ENCODE data around the gene CYP11A1.

Gene CYP11A1

DNA sequence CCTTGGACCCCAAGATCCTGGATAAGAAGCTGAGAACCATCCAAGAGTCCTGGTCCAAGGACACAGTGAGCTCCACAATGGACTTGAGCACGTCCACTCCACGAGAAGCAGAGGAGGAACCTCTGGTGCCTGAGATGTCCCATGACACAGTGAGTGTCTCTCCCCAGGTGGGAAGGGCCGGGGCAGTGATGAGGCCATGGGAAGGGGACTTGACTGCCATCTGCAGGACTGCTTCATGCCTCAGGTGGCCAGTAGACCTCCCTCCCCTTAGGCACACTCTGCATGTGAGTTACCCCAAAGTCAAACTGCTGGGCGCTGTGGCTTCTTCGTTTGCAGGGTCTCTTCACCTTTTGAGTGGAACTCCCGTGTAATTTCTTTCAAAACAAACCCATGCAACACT, 71.6 kb downstream of the CYP11A1 start:
- DNase-seq = no peak

DNA sequence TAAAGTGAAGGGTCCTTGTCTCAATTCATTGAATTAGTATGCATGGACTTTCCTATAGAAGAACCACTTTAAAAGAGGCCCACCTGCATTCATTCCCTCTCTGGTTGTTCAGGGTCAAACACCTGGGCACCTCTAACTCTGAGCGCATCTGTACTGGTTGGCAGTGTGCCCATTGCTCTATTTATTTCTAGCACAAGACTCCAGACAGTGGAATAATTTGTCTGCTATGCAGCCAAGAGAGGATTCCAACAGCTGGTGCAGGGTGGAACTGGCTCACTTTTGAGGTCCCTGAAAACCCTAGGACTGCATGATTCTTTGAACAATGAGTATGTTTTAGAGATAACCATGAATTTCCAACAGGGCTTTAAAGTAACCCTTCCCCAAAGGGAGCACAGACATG, 73.4 kb downstream of the CYP11A1 start:
- no peak for DNase-seq

DNA sequence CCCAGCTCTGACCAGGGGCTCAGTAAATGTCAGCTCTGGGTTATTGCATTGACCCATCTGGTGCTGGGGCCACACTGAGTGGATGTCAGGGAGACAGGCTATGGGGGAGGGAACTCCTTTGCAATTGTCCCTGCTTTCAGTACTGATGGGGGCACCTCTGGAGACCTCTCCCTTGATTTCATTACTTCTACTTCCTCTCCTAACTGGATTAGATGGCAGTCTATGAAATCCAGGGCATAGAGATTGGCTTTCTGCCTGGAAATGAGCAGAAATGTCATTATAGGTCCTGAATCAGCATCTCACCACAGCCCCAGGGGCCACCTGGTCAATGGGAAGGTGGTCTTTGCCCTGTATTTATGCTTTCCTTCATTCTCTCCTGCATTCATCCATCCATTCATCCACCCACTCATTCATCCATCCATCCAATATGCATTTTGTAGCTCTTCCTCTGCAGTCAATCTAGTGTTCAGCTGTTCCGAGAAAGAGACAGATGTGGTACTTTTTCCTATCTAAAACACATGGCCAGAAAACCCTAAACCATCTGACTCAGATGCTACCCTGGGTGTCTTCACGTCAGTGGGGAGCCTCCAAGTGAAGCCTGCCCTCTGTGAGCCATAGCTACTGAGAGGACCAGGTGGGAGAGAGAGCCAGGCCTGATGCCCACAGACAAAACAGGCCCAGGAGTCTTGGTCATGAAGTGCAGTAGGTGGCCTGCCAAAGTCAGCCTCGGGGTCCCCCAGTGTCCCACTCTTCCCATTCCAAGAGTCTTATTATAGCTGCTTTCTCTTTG, 74.2 kb downstream of the CYP11A1 start:
- DNase-seq = no peak

DNA sequence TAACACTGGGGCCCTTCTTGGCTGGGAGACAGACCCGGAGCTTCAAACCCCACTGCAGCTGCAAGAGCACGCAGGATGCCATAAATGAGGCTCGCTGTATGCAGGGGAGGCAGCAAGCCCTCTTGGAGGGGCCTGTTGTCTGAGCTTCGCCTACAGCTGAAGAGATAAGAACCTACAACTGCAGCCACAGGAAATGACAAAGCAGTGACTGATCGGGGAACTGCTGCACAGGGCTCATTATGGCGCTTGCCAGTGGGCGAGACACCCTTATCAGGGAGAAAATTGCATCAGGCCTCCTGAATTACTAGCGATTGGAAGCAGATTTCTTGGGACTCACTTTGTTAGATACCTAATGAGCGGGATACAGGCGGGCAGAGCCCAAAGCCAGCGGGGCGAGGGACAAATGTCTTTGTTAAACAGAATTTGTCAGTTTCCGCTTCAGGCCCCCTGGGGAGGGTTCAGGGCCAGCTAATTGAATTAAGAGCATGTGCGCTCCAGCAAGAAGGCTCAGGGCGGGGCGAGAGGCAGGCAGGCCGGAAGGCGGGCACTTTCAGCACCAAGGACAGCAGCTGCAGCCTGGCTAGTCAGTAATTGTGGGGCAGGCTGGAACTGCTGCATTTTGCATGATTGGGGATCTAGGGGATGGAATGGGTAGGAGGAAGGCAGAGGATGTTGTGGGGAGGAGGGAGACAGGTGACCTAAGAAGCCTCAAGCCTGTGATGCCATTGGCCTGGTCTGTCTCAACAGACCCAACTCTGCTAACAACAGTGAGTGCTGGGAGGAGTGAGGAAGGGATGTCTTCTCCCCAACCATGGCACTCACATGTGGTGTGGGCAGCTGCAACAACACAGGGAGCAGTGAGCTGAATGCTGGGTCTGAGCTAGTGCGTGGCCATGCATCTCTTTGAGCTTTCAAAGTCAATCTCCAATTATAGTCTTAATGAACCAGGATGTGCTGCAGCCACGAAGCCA, 76.1 kb downstream of the CYP11A1 start:
- DNase-seq = peak; percentile 38

DNA sequence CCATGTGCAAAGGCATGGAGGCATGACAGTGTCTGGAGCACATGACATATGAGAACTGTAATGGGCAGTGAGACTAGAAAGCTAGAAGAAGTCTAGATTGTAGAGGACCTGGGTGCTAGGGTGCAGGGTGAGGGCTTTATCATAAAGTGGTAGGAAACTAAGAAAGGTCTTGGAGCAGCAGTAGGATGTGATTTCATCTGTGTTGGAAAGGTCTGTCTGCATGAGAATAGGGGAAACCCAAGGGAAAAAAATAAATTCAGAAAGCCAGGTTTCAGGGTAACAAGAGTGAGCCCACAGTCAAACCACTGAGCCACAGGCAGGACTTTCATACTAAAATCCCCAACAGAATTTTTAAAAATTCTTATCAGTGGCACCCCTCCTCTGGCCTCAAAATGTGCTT, 76.8 kb downstream of the CYP11A1 start:
- DNase-seq = no peak

DNA sequence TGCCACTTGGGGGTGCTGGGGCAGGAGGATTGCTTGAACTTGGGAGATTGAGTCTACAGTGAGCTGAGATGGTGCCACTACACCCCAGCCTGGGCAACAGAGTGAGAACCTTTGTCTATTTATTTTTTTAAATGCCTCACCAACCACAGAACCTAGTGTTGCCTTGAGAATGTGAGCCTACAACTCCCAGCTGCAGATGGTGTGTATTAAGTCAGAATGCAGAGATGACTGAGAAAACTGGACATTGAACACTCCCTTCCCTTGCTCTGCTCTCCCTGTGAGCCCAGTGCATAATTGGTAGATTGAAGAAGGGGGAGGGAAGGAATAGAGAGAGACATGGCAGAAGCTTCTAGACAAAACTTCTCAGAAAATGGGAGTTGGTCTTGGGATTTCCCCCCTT, 77.8 kb downstream of the CYP11A1 start:
- no peak for DNase-seq

All from inflammatory macrophage treated with lipopolysaccharide for 4 hours (primary cell).